OCI-LY1 (cell line): ENCODE data around the gene BACH2.

Source experiments
- EZH2 ChIP-seq: fragments of 200-600 bp; sonication (generic), shearing (Covaris generic); IDR thresholded peaks from 2 replicates; pipeline ENCODE4 v1.8.0; 2017; ENCODE audit warnings: borderline replicate concordance, mixed run types, mild to moderate bottlenecking, antibody characterized with exemption, low read length, moderate library complexity, mixed read lengths
- TF ChIP-seq, protein P1 (sequence below): fragments of 200-600 bp; sonication (generic), shearing (Covaris generic); IDR thresholded peaks from 2 replicates; pipeline ENCODE4 v1.5.1; 2017; ENCODE audit warnings: mild to moderate bottlenecking, antibody characterized with exemption, low read length, moderate library complexity, mixed read lengths

DNA sequence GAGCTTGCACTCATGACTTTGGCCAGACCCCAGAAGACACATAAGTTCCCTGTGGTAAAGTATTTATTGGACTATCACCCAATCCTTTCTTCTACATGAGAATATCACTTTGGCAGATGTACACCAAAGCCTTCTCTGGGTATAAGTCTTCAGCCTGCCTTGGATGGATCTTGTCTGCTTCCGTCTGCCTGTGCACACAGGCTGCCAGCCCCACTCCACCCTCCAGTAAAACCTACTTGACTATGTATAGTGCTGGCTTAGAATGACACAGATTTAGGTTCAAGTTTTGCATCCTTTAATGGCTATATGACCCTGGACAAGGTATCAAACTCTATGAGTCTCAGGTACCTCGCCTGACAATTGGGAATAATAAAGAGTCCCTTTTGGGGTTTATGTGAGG lies 63.4 kb downstream of the BACH2 start:
- TF ChIP-seq, protein P1, sequence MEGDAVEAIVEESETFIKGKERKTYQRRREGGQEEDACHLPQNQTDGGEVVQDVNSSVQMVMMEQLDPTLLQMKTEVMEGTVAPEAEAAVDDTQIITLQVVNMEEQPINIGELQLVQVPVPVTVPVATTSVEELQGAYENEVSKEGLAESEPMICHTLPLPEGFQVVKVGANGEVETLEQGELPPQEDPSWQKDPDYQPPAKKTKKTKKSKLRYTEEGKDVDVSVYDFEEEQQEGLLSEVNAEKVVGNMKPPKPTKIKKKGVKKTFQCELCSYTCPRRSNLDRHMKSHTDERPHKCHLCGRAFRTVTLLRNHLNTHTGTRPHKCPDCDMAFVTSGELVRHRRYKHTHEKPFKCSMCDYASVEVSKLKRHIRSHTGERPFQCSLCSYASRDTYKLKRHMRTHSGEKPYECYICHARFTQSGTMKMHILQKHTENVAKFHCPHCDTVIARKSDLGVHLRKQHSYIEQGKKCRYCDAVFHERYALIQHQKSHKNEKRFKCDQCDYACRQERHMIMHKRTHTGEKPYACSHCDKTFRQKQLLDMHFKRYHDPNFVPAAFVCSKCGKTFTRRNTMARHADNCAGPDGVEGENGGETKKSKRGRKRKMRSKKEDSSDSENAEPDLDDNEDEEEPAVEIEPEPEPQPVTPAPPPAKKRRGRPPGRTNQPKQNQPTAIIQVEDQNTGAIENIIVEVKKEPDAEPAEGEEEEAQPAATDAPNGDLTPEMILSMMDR, result no peak
- no peak for TF ChIP-seq EZH2
